Stomach (tissue), 4 donors: ENCODE data around the gene VILL.

Experiments used
- CTCF ChIP-seq, 7 experiments: fragments of 450-650 bp in 4 of 7; fragments of 200-600 bp in 3 of 7; sonication (generic) in 3 of 7; IDR thresholded peaks; one replicate each; pipeline ENCODE4 v1.5.1; 2016 to 2019; ENCODE audit warnings: antibody characterized with exemption in 7 of 7, control low read depth in 2 of 7, mild to moderate bottlenecking in 1 of 7
- EP300 ChIP-seq: sonication (generic); formaldehyde crosslinking; IDR thresholded peaks from one replicate; pipeline ENCODE4 v1.6.1; 2017; ENCODE audit warnings: antibody characterized with exemption
- POLR2A ChIP-seq, 4 donors: fragments of 450-650 bp; IDR thresholded peaks; one replicate each; pipeline ENCODE4 v1.6.1; 2016; ENCODE audit warnings: antibody characterized with exemption in 4 of 4, control low read depth in 2 of 4, mild to moderate bottlenecking in 1 of 4, moderate library complexity in 1 of 4
- POLR2AphosphoS5 ChIP-seq, 3 donors: sonication (generic); formaldehyde crosslinking; IDR thresholded peaks; one replicate each; pipeline ENCODE4 v1.6.1; 2016; ENCODE audit warnings: antibody characterized with exemption in 3 of 3

DNA sequence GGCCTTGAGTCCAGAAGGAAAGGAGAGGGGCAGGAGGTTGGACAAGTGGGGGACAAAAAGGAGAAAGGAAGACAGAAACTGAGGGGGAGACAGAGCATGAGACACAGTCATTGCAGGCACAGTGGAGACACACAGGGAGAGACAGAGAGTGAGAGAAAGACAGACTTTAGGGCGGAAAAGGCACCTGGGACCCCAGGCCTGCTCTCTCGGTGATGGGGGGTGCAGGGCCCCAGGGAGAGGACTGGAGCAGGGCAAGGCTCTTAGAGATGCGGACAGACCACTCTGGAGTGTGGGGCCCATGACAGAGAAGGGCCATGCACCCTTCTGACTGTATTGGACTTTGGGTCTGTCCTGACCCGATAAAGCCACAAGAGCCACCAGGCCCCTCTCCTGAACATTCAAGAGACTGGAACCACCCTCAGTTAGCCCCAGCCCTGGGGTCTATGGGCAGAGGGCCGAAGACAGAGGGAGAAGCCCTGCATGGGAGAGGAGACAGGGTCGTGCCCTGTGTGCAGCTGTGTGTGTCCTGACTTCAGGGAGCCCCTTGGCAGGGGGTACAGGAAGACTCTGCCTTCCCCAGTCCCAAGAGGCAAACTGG is 26.4 kb downstream of the VILL start:
- TF ChIP-seq CTCF (IDR thresholded peaks at IDR 0.05) = no peak
- no peak for TF ChIP-seq EP300
- no peak for TF ChIP-seq POLR2A (IDR thresholded peaks at IDR 0.05)
- no peak for TF ChIP-seq POLR2AphosphoS5 (IDR thresholded peaks at IDR 0.05)
